GM12875 (cell line): ENCODE measurements around the gene GNAZ.

Experiments used
- H3K4me3 ChIP-seq: one replicate; pipeline ENCODE4 v1.5.1; 2011; ENCODE audit warnings: low read depth, low read length, control low read depth
- TF ChIP-seq, protein P1 (sequence below): IDR thresholded peaks from 2 replicates; pipeline ENCODE4 v1.5.1; 2011; ENCODE audit warnings: low read depth, mild to moderate bottlenecking, control low read depth, inconsistent platforms, low read length, moderate library complexity, borderline replicate concordance; ENCODE audit not compliant: insufficient read depth

Gene GNAZ

GRCh38 chr22:23063539-23064380, 6.6 kb upstream of the GNAZ start:
- H3K4me3 ChIP-seq, result no peak overlapping the region
- TF ChIP-seq, protein P1, sequence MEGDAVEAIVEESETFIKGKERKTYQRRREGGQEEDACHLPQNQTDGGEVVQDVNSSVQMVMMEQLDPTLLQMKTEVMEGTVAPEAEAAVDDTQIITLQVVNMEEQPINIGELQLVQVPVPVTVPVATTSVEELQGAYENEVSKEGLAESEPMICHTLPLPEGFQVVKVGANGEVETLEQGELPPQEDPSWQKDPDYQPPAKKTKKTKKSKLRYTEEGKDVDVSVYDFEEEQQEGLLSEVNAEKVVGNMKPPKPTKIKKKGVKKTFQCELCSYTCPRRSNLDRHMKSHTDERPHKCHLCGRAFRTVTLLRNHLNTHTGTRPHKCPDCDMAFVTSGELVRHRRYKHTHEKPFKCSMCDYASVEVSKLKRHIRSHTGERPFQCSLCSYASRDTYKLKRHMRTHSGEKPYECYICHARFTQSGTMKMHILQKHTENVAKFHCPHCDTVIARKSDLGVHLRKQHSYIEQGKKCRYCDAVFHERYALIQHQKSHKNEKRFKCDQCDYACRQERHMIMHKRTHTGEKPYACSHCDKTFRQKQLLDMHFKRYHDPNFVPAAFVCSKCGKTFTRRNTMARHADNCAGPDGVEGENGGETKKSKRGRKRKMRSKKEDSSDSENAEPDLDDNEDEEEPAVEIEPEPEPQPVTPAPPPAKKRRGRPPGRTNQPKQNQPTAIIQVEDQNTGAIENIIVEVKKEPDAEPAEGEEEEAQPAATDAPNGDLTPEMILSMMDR, result no peak

- TF ChIP-seq, protein P1, result no peak
Observed at GRCh38 chr22:23064381-23065068, 5.8 kb upstream of the GNAZ start.

GRCh38 chr22:23065069-23065451, 5.3 kb upstream of the GNAZ start:
- H3K4me3 ChIP-seq, result no peak overlapping the region
- TF ChIP-seq, protein P1, result no peak

More at GRCh38 chr22:23064381-23065068, 5.8 kb upstream of the GNAZ start:
- H3K4me3 ChIP-seq, result no peak overlapping the region

GRCh38 chr22:23065495-23066122, 4.7 kb upstream of the GNAZ start:
- no peak overlapping the region for H3K4me3 ChIP-seq
- TF ChIP-seq, protein P1, result no peak

DNA sequence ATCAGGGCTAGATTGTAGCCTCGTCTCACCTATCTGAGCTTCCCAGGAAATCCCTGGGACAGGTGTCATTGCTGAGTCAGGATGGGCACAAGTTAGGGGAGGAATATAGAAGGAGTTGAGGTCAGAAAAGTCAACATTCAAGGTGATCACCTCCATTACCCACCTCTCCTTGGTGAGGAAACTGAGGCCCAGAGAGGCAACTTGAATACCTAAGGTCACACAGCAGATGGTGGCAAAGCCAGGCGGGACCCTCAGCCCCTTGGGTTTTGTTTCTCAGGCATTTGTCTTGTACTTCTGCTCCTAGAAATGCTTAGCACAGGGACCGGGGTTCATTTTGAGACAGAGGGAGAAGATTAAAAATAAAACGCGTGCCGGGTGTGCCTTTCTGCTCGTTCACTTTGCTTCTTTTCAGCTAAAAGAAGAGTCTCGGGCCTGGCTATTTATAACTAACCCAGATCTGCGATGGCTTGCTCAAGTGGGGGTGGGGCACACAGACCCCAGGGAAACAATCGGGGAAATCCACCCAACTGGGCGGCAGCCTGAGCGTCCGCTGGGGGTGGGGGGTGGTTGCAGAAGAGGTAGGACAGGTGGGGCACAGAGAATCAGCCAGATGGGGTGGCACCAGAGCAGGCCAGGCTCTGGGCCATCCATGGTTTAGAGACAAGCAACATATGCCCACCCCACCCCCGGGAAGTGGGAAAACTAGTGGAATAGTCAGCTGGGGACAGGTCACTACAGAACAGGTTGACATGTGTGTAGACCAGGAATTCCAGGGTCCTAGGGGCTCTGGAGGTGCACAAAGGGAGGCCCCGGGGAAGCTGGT, 3.9 kb upstream of the GNAZ start:
- H3K4me3 ChIP-seq, result no peak overlapping the region

DNA sequence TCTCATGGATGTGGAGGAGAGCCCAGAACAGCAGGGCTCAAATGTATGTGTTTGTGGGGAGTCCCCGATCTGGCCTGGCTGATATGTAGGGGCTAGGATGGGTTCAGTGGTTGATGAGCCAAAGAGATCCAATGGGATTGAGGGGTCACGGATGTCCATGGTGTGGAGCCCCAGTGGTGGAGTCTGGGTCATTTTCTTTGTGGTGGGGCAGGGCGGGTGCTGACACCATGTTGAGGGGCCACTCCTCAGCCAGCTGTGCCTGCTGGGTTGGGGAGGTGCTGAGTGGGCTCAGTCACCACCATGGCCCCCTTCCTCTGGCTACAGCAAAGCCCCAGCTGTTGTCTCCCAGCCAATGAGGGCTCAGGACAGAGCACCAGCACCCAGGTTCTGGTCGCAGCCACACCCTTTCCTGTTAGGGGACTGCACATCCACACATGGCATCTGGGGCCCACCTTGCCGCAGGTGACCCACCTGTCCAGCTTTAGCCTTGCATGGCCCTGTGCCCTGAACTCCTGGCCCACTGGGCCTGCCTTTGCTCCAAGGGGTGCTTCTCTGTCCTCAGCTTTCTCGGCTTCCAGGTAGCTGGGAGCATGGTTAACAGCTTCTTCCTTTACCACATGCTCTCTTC, 3.2 kb upstream of the GNAZ start:
- TF ChIP-seq, protein P1, result no peak
- no peak overlapping the region for H3K4me3 ChIP-seq

More for the DNA sequence above, 3.9 kb upstream of the GNAZ start:
- TF ChIP-seq, protein P1, result no peak
